GM10266 (cell line): ENCODE measurements around the gene FRAT2.

ENCODE experiments used
- DNase-seq: peaks from one replicate; pipeline ENCODE4 v3.0.0; 2012; ENCODE audit errors: extremely low spot score
- TF ChIP-seq, protein P1 (sequence below): IDR thresholded peaks from 2 replicates; pipeline ENCODE4 v1.5.1; 2012; ENCODE audit warnings: mild to moderate bottlenecking, low read depth; ENCODE audit not compliant: control insufficient read depth, insufficient read depth; ENCODE audit errors: missing control alignments

FRAT2 gene

DNA sequence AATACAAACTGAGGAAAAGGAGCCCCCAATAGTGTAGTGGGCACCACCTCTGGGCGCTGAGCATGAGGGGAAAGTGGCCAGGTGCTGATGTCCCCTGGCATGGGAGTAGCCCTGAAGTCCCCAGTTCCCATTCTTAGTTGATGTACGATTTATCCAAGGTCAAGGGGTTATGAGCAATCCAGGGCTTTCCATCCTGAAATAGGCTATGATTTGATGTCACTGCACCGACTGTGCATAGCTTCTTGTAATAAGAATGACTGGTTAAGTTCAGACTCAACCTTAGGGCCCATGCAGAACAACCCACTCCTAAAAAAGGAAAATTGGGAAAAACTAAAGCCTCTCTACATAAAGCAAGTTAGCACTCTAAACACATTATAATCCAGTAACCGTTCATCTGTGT, 11.0 kb downstream of the FRAT2 start:
- no peak for DNase-seq
- TF ChIP-seq, protein P1, sequence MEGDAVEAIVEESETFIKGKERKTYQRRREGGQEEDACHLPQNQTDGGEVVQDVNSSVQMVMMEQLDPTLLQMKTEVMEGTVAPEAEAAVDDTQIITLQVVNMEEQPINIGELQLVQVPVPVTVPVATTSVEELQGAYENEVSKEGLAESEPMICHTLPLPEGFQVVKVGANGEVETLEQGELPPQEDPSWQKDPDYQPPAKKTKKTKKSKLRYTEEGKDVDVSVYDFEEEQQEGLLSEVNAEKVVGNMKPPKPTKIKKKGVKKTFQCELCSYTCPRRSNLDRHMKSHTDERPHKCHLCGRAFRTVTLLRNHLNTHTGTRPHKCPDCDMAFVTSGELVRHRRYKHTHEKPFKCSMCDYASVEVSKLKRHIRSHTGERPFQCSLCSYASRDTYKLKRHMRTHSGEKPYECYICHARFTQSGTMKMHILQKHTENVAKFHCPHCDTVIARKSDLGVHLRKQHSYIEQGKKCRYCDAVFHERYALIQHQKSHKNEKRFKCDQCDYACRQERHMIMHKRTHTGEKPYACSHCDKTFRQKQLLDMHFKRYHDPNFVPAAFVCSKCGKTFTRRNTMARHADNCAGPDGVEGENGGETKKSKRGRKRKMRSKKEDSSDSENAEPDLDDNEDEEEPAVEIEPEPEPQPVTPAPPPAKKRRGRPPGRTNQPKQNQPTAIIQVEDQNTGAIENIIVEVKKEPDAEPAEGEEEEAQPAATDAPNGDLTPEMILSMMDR: no peak

DNA sequence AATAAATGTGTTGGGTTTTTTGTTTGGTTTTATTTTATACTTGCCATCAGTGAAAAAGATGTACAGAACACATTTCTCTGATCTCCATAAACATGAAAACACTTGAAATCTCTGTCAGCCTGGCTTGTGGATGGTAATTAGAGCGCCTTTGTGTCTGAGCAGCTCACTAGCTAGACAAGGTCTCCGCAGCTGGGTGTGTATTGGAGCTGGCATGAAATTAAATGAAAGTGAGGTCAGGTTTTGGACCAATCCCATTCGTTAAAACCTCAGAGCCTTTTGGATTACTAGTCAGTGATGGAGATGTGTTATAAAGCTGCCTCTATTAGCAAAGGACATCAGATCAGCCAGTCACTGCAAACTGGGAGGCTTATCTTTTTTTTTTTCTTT, 12.7 kb downstream of the FRAT2 start:
- TF ChIP-seq, protein P1: no peak
- no peak for DNase-seq

DNA sequence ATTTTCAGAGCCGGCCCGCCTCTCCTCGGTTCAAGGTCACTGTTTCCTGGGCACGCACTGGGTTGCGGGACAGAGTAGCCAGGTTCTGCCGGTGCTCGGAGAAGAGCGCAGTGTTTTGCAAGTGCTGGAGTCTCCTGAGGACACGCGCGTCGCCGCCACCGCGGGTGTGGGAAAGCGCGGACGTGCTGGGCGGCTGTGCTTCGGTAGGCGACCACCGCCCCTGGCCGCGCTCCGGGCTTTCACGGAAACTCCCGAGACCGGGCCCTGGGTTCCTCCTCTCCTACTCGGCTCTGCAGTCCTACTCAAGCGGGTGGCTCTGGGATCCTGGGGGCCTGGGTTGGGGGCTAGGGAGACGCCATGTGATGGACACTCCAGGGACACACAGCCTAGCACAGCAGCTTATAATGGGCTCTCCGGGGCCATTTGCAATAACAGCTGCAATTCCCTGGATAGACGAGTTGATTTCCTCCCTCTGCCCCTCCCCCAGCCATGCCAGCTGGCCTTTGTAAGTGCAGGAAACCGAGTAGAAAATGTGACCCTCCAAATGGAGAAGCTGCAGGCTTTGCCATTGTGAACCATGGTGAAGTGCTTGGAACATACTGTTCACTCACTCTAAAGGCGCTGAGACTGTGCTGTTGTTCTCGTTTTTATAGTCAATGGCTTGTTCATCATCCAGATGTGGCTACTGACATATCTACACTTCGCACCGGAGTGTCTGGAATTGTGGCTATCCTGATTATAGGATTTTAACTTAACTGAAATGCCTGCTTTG, 13.3 kb downstream of the FRAT2 start:
- DNase-seq: no peak
- TF ChIP-seq, protein P1: no peak

DNA sequence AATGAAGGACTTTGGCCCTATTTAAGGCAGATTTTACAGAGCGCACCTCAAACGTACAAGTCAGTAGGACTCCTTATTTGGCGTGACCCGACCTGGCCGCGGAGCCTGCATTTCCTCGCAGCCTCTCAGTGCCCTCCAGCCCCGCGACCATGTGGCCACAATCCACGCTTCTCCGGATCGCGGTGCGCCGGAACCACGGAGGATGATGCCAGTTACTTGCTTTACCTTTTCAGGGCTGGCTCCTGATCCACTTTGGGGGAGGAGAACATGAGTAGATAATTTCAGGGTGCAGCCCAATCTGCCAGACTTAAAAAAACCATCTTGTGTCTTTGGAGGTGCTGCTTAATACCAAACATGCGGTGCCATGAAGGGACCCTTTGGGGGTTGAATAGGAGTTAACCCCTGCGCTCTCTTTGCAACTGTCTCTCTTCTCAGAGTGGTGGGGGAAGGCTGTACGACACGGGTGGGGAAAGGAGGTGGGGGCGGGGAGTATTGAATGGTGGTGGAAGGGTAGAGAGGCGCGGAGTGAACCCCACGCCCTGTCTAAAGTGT, 14.0 kb downstream of the FRAT2 start:
- DNase-seq: no peak
- TF ChIP-seq, protein P1: no peak

- TF ChIP-seq, protein P1: peak; percentile 34
- DNase-seq: peak; percentile 53
Observed at GRCh38 chr10:97319671-97320479, 14.7 kb downstream of the FRAT2 start.

- TF ChIP-seq, protein P1: no peak
Observed at GRCh38 chr10:97318772-97319651, 15.5 kb downstream of the FRAT2 start, which contains the start of gene FRAT1. TSS of gene FRAT1 (plus strand) at chr10:97319271. CDS start at chr10:97319454, 183 bp downstream.

More at GRCh38 chr10:97318772-97319651, 15.5 kb downstream of the FRAT2 start, which contains the start of gene FRAT1:
- DNase-seq: peak; percentile 83
